Measurements from ENCODE around the gene HLF.

Gene HLF

GRCh38 chr17:55285340-55286301 is 20.9 kb downstream of the HLF start:
- Histone ChIP-seq H3K27ac (peak overlapping the region; percentile 82 to 90), H3K4me3 (peak overlapping the region; percentile 50)
- no peak for TF ChIP-seq CTCF (IDR thresholded peaks at IDR 0.05)
- peak; percentile 94 for DNase-seq (ENCODE audit: low spot score)

GRCh38 chr17:55286681-55287589 is 22.2 kb downstream of the HLF start:
- Histone ChIP-seq H3K27ac (peak overlapping the region; percentile 82 to 90), H3K4me3 (no peak overlapping the region)
- no peak for DNase-seq (ENCODE audit: low spot score)
- TF ChIP-seq CTCF (IDR thresholded peaks at IDR 0.05): no peak

DNA sequence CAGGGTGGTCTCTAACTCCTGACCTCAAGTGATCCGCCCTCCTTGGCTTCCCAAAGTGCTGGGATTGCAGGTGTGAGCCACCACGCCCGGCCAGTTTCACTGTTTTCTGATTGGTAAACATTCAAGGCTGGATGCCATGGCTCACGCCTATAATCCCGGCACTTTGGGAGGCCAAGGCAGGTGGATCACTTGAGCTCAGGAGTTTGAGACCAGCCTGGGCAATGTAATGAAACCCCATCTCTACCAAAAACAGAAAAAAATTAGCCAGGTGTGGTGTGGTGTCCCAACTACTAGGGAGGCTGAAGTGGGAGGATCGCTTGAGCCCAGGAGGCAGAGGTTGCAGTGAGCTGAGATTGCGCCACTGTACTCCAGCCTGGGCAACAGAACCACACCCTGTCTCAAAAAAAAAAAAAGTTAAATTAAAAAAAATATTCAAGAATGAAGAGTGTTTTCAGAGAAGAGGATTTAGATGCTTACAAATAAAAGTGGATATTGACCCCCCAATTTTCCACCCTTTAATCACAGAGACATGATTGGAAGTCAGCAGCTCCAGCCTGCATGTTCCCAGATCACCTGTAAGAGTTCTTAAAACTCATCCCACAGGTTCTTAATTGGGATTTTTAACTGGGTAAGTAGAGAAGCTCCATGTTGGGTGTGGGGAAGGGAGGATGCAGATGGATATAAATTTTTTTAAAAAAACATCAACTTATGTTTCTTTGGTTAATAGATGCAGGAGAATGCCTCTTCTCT is 23.8 kb downstream of the HLF start:
- H3K27ac ChIP-seq: peak overlapping the region in 1 of 2 donors; percentile 34

GRCh38 chr17:55289106-55289446 is 24.3 kb downstream of the HLF start:
- Histone ChIP-seq H3K4me3 (no peak overlapping the region), H3K27ac (peak overlapping the region in 1 of 2 donors; percentile 34)
- DNase-seq (ENCODE audit: low spot score): no peak
- TF ChIP-seq CTCF (IDR thresholded peaks at IDR 0.05): no peak

More for the DNA sequence above, 23.8 kb downstream of the HLF start:
- no peak for TF ChIP-seq CTCF (IDR thresholded peaks at IDR 0.05)
- H3K4me3 ChIP-seq: no peak overlapping the region
- no peak for DNase-seq (ENCODE audit: low spot score)

DNA sequence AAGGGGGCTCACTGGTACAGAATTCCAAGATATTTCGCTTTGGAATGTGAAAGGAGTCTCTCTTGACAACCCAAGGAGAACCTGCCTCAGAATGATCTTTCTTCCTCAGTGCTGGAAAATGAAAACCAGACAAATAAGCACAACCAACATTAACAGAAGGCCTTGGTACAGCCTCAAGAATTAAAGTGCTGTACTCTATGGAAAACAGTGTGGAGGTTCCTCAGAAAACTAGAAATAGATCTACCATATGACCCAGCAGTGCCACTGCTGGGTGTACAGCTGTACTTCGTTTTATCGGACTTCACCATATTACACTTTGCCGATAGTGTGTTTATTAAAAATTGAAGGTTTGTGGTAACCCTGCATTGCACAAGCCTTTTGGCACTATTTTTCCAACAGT is 25.2 kb downstream of the HLF start:
- no peak for DNase-seq (ENCODE audit: low spot score)
- Histone ChIP-seq H3K4me3 (no peak overlapping the region), H3K27ac (no peak overlapping the region)
- no peak for TF ChIP-seq CTCF (IDR thresholded peaks at IDR 0.05)

DNA sequence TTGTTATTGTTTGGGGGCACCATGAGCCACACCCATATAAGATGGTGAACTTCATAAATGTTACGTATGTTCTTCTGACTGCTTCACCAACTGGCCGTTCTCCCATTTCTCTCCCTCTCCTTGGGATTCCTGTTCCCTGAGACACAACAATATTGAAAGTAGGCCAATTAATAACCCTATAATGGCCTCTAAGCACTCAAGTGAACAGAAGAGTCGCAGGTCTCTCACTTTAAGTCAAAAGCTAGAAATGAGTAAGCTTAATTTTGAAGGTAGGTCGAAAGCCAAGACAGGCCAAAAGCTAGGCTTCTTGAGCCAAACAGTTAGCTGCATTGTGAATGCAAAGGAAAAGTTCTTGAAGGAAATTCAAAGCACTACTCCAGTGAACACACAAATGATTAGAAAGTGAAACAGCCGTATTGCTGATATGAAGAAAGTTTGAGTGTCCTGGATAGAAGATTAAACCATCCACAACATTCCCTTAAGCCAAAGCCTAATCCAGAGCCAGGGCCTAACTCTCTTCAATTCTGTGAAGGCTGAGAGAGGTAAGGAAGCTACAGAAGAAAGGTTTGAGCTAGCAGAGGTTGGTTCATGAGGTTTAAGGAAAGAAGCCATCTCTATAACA is 25.8 kb downstream of the HLF start:
- TF ChIP-seq CTCF (IDR thresholded peaks at IDR 0.05): no peak
- DNase-seq (ENCODE audit: low spot score): no peak
- Histone ChIP-seq H3K4me3 (no peak overlapping the region), H3K27ac (no peak overlapping the region)
